Stimulated activated CD4-positive, alpha-beta T cell treated with anti-CD3 and anti-CD28 coated beads, Interleukin-12 subunit alpha, Interleukin-12 subunit beta, amount 100 ng/mL, for 4 hours (primary cell): ENCODE data around the gene ADTRP.

Experiments used
- DNase-seq: peaks from one replicate; pipeline ENCODE4 v3.0.0-alpha.2; 2020

The ADTRP gene

GRCh38 chr6:11754625-11755271 lies 23.9 kb downstream of the ADTRP start:
- no peak for DNase-seq

GRCh38 chr6:11753798-11754197 lies 24.8 kb downstream of the ADTRP start:
- DNase-seq, result no peak

GRCh38 chr6:11752360-11752759 lies 26.2 kb downstream of the ADTRP start:
- DNase-seq, result no peak

- DNase-seq, result no peak
These were observed 27.9 kb downstream of the ADTRP start for GRCh38 chr6:11750682-11751081.

- no peak for DNase-seq
These were observed 29.9 kb downstream of the ADTRP start for GRCh38 chr6:11748591-11749210.

GRCh38 chr6:11747021-11747420 lies 31.6 kb downstream of the ADTRP start:
- DNase-seq, result no peak

- no peak for DNase-seq
These were observed 33.9 kb downstream of the ADTRP start for GRCh38 chr6:11744753-11745152.

- DNase-seq, result no peak
These were observed 34.5 kb downstream of the ADTRP start for GRCh38 chr6:11744101-11744500.

- no peak for DNase-seq
These were observed 37.7 kb downstream of the ADTRP start for GRCh38 chr6:11740875-11741274.

GRCh38 chr6:11738661-11739375 lies 39.8 kb downstream of the ADTRP start:
- DNase-seq, result no peak

- DNase-seq, result no peak
These were observed 40.4 kb downstream of the ADTRP start for GRCh38 chr6:11738234-11738633.

GRCh38 chr6:11736601-11737000 lies 42.0 kb downstream of the ADTRP start:
- no peak for DNase-seq

- no peak for DNase-seq
These were observed 43.6 kb downstream of the ADTRP start for GRCh38 chr6:11734861-11735613.

GRCh38 chr6:11732036-11732631 lies 46.5 kb downstream of the ADTRP start:
- peak; percentile 52 for DNase-seq

GRCh38 chr6:11731423-11731822 lies 47.2 kb downstream of the ADTRP start:
- DNase-seq, result no peak

- DNase-seq, result no peak
These were observed 48.0 kb downstream of the ADTRP start for GRCh38 chr6:11730641-11731040.

- DNase-seq, result no peak
These were observed 49.5 kb downstream of the ADTRP start for GRCh38 chr6:11729076-11729475.

GRCh38 chr6:11727998-11728961 lies 50.3 kb downstream of the ADTRP start:
- DNase-seq, result no peak

- no peak for DNase-seq
These were observed 51.1 kb downstream of the ADTRP start for GRCh38 chr6:11727346-11727997.

GRCh38 chr6:11724286-11724685 lies 54.3 kb downstream of the ADTRP start:
- DNase-seq, result no peak
